MCF 10A (cell line): Measurements from ENCODE around the gene POU2F2. TPM values are rescaled to one million over a fixed set of nuclear protein-coding genes. Genes with fewer than 3 reads are reported as not detected.

Experiments used
- BruUV-seq: library from RNA; stranded (reverse); fragments of 400-500 nt; replicated peaks from 2 replicates; lab custom pipeline; 2021; lab: Mats Ljungman, UMichigan
- CTCF ChIA-PET: fragments of 300-600 bp; sonication (Branson Sonifier 250); formaldehyde crosslinking; extraction: SDS; loops from one replicate; lab custom pipeline; 2021; ENCODE audit warnings: antibody characterized with exemption, inconsistent platforms; lab: Yijun Ruan, JAX
- POLR2A ChIA-PET: fragments of 300-600, 350-650 bp; sonication (Branson Sonifier 250); formaldehyde crosslinking; extraction: SDS; loops from one replicate; lab custom pipeline; 2020; ENCODE audit warnings: antibody characterized with exemption, inconsistent platforms; lab: Yijun Ruan, JAX
- DNase-seq: peaks from one replicate; pipeline ENCODE4 v3.0.0-alpha.2; 2018; ENCODE audit not compliant: unreplicated experiment
- H3K27ac Mint-ChIP-seq: one replicate; pipeline ENCODE4 v1.8.0; 2022; ENCODE audit warnings: mild to moderate bottlenecking, low read depth, mixed read lengths; ENCODE audit not compliant: unreplicated experiment
- H3K27me3 Mint-ChIP-seq: one replicate; pipeline ENCODE4 v1.8.0; 2022; ENCODE audit warnings: mixed read lengths; ENCODE audit not compliant: insufficient read depth, unreplicated experiment
- H3K36me3 Mint-ChIP-seq: one replicate; pipeline ENCODE4 v1.8.0; 2022; ENCODE audit warnings: mild to moderate bottlenecking, moderate library complexity, mixed read lengths; ENCODE audit not compliant: insufficient read depth, unreplicated experiment
- H3K4me1 Mint-ChIP-seq: one replicate; pipeline ENCODE4 v1.8.0; 2022; ENCODE audit warnings: mixed read lengths; ENCODE audit not compliant: insufficient read depth, unreplicated experiment
- H3K4me3 Mint-ChIP-seq: one replicate; pipeline ENCODE4 v1.8.0; 2022; ENCODE audit warnings: mild to moderate bottlenecking, moderate library complexity, mixed read lengths; ENCODE audit not compliant: unreplicated experiment
- H3K9me3 Mint-ChIP-seq: one replicate; pipeline ENCODE4 v1.8.0; 2022; ENCODE audit warnings: mixed read lengths; ENCODE audit not compliant: unreplicated experiment
- intact Hi-C: fragments of 100-400 bp; cut with micrococcal nuclease; formaldehyde crosslinking; loops from 2 replicates; pipeline ENCODE4 v1.14.1; 2022
- total RNA-seq: library from RNA; stranded (reverse); gene quantifications from 2 replicates; pipeline ENCODE4 v1.2.3, GENCODE V29; 2022
- TF ChIP-seq, protein P1 (sequence below): fragments of 200-600 bp; IDR thresholded peaks from one replicate; pipeline ENCODE4 v1.8.0; 2022; ENCODE audit warnings: antibody characterized with exemption, mild to moderate bottlenecking; ENCODE audit not compliant: unreplicated experiment

The POU2F2 gene
- total RNA-seq, 1 experiment from 2014 or later, result 0.70 TPM

DNA sequence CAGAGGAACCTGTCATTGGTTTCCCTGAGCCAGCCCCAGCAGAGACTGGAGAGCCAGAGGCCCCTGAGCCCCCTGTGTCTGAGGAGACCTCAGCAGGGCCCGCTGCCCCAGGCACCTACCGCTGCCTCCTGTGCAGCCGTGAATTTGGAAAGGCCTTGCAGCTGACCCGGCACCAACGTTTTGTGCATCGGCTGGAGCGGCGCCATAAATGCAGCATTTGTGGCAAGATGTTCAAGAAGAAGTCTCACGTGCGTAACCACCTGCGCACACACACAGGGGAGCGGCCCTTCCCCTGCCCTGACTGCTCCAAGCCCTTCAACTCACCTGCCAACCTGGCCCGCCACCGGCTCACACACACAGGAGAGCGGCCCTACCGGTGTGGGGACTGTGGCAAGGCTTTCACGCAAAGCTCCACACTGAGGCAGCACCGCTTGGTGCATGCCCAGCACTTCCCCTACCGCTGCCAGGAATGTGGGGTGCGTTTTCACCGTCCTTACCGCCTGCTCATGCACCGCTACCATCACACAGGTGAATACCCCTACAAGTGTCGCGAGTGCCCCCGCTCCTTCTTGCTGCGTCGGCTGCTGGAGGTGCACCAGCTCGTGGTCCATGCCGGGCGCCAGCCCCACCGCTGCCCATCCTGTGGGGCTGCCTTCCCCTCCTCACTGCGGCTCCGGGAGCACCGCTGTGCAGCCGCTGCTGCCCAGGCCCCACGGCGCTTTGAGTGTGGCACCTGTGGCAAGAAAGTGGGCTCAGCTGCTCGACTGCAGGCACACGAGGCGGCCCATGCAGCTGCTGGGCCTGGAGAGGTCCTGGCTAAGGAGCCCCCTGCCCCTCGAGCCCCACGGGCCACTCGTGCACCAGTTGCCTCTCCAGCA lies 52.1 kb downstream of the POU2F2 start:
- no peaks in the 10 kb centered on the region for H3K9me3 Mint-ChIP-seq
- H3K4me1 Mint-ChIP-seq, result peaks cover 28% of the 10 kb centered on the region
- peaks cover 60% of the 10 kb centered on the region for H3K36me3 Mint-ChIP-seq
- no peak for DNase-seq
- intact Hi-C loops, result no loop called here
- CTCF ChIA-PET, result interaction anchor here (0.7 kb wide), 2 partner anchors 1322 to 1712 kb away, joined by 3 read pairs; no protein-coding TSS in a partner anchor
- no peak overlapping the region for H3K4me3 Mint-ChIP-seq
- H3K27ac Mint-ChIP-seq, result peak overlapping the region; percentile 79
- TF ChIP-seq, protein P1, sequence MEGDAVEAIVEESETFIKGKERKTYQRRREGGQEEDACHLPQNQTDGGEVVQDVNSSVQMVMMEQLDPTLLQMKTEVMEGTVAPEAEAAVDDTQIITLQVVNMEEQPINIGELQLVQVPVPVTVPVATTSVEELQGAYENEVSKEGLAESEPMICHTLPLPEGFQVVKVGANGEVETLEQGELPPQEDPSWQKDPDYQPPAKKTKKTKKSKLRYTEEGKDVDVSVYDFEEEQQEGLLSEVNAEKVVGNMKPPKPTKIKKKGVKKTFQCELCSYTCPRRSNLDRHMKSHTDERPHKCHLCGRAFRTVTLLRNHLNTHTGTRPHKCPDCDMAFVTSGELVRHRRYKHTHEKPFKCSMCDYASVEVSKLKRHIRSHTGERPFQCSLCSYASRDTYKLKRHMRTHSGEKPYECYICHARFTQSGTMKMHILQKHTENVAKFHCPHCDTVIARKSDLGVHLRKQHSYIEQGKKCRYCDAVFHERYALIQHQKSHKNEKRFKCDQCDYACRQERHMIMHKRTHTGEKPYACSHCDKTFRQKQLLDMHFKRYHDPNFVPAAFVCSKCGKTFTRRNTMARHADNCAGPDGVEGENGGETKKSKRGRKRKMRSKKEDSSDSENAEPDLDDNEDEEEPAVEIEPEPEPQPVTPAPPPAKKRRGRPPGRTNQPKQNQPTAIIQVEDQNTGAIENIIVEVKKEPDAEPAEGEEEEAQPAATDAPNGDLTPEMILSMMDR, result no peak
- no TSS peak for BruUV-seq
- POLR2A ChIA-PET, result no interaction called here
- no peaks in the 10 kb centered on the region for H3K27me3 Mint-ChIP-seq

DNA sequence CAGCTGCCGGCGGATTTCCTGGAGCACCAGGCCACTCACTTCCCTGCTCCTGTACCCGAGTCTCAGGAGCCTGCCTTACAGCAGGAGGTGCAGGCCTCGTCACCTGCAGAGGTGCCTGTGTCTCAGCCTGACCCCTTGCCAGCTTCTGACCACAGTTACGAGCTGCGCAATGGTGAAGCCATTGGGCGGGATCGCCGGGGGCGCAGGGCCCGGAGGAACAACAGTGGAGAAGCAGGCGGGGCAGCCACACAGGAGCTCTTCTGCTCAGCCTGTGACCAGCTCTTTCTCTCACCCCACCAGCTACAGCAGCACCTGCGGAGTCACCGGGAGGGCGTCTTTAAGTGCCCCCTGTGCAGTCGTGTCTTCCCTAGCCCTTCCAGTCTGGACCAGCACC lies 53.0 kb downstream of the POU2F2 start:
- ChIA-PET CTCF (interaction anchor here (0.6 to 1.6 kb wide), 4 partner anchors 29 to 1460 kb away, joined by 3 to 5 read pairs (median 3); no protein-coding TSS in a partner anchor), POLR2A (interaction anchor here (0.6 kb wide), 1 partner anchor 455 kb away, joined by 3 read pairs; no protein-coding TSS in a partner anchor)
- no peak overlapping the region for H3K4me3 Mint-ChIP-seq
- H3K27me3 Mint-ChIP-seq, result no peaks in the 10 kb centered on the region
- H3K9me3 Mint-ChIP-seq, result no peaks in the 10 kb centered on the region
- H3K36me3 Mint-ChIP-seq, result peaks cover 56% of the 10 kb centered on the region
- TF ChIP-seq, protein P1, result no peak
- intact Hi-C loops, result no loop called here
- no peak for DNase-seq
- no TSS peak for BruUV-seq
- H3K27ac Mint-ChIP-seq, result peak overlapping the region; percentile 79
- peaks cover 29% of the 10 kb centered on the region for H3K4me1 Mint-ChIP-seq

DNA sequence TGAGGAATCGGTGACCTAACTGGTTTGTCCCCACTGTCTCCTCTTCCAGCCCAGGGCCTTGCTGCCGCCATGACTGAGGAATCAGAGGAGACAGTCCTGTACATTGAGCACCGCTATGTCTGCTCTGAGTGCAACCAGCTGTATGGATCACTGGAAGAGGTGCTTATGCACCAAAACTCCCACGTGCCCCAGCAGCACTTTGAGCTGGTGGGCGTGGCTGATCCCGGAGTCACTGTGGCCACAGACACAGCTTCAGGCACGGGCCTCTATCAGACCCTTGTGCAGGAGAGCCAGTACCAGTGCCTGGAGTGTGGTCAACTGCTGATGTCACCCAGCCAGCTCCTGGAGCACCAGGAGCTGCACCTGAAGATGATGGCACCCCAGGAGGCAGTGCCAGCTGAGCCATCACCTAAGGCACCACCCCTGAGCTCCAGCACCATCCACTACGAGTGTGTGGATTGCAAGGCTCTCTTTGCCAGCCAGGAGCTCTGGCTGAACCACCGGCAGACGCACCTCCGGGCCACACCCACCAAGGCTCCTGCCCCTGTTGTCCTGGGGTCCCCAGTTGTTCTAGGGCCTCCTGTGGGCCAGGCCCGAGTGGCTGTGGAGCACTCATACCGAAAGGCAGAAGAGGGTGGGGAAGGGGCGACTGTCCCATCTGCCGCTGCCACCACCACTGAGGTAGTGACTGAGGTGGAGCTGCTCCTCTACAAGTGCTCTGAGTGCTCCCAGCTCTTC lies 53.5 kb downstream of the POU2F2 start:
- ChIA-PET CTCF (interaction anchor here (0.6 to 1.8 kb wide), 7 partner anchors 30 to 1461 kb away, joined by 3 to 7 read pairs (median 3); no protein-coding TSS in a partner anchor), POLR2A (interaction anchor here (0.6 kb wide), 1 partner anchor 456 kb away, joined by 3 read pairs; no protein-coding TSS in a partner anchor)
- no peaks in the 10 kb centered on the region for H3K9me3 Mint-ChIP-seq
- TF ChIP-seq, protein P1, result no peak
- peaks cover 29% of the 10 kb centered on the region for H3K4me1 Mint-ChIP-seq
- no peak for DNase-seq
- H3K36me3 Mint-ChIP-seq, result peaks cover 56% of the 10 kb centered on the region
- intact Hi-C loops, result no loop called here
- peak overlapping the region; percentile 100 for H3K4me3 Mint-ChIP-seq
- no peaks in the 10 kb centered on the region for H3K27me3 Mint-ChIP-seq
- peak overlapping the region; percentile 100 for H3K27ac Mint-ChIP-seq
- no TSS peak for BruUV-seq
